Hepatocyte (in vitro differentiated cells): Measurements from ENCODE around the gene SDHA.

Source experiments
- CTCF ChIP-seq: fragments of 200-600 bp; sonication (generic); IDR thresholded peaks from 2 replicates; pipeline ENCODE4 v1.5.1; 2016; ENCODE audit warnings: antibody characterized with exemption, mild to moderate bottlenecking; ENCODE audit not compliant: poor library complexity
- EZH2 ChIP-seq: fragments of 200-600 bp; sonication (generic); IDR thresholded peaks from 2 replicates; pipeline ENCODE4 v1.6.1; 2016; ENCODE audit warnings: antibody characterized with exemption, mild to moderate bottlenecking, borderline replicate concordance

- no peak for TF ChIP-seq CTCF
- no peak for TF ChIP-seq EZH2
Observed at GRCh38 chr5:197892-198489, 20.1 kb upstream of the SDHA start.
